ENCODE measurements around the gene PID1.
A peak's percentile ranks its signal among the peaks of the same experiment; 100 is the strongest.

Gene PID1

DNA sequence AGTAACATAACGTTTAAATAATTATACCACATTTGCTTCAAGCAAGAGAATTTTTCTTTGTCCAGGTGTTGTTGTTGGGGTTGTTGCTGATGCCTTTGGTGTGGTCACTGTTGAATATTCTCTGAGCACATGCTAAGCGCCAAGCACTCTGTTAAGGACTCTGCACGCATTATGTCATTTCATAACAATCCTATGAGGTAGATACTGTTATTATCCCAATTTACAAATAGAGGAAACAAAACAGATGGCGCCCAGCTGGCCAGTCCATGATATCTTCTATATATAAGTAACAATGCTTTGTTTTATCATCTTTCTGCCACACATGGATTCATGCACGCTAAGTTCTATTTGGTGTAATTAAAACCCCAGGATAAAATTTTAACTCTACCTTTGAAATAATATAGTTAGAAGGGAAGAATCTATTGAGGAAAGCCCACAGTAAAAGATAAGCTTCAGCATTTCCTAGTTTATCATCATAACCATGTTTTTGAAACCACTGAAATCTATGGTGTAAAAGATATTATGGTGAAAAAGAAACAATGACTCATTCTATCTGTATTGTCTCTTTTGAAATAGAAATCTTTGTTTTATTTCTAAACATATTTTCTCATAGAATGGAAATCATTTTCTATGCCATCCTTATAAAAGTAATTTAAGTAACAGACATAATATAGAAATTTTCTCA lies 199.7 kb downstream of the PID1 start:
- Histone ChIP-seq H3K27ac (ENCODE audit: low read depth, low read length) (no peak overlapping the region), H4K5ac (ENCODE audit: low read length) (no peak overlapping the region), H3K4me3 (ENCODE audit: low read length) (no peak overlapping the region), H3K9ac (ENCODE audit: low read length) (no peak overlapping the region), H4K8ac (ENCODE audit: low read depth, low read length) (no peak overlapping the region), H3K4me1 (ENCODE audit: control insufficient read depth, low read depth, low read length) (no peaks in the 10 kb centered on the region), H3K27me3 (ENCODE audit: insufficient read depth, low read length, poor library complexity) (no peaks in the 10 kb centered on the region), H2BK15ac (replicated peaks; ENCODE audit: low read depth) (no peak overlapping the region), H3K23ac (ENCODE audit: low read length) (no peak overlapping the region), H3K79me2 (ENCODE audit: control insufficient read depth, insufficient read depth, low read length) (no peaks in the 10 kb centered on the region), H3K18ac (ENCODE audit: low read length) (no peak overlapping the region), H2BK120ac (ENCODE audit: low read depth, low read length) (no peak overlapping the region), H2BK5ac (ENCODE audit: low read length) (no peak overlapping the region), H3K36me3 (ENCODE audit: control insufficient read depth, insufficient read depth, low read length) (no peaks in the 10 kb centered on the region), H3K79me1 (ENCODE audit: low read length) (no peaks in the 10 kb centered on the region), H3K4me2 (ENCODE audit: low read length) (no peak overlapping the region), H2AK5ac (ENCODE audit: low read length) (no peak overlapping the region), H3K56ac (ENCODE audit: low read length) (no peak overlapping the region), H3K4ac (ENCODE audit: low read depth, low read length) (no peak overlapping the region)
- no CpG with 5 or more reads among the region's 5 CpGs for WGBS (ENCODE audit: extremely low coverage, insufficient coverage, low lambda C conversion rate)
- peak; percentile 13 for DNase-seq

DNA sequence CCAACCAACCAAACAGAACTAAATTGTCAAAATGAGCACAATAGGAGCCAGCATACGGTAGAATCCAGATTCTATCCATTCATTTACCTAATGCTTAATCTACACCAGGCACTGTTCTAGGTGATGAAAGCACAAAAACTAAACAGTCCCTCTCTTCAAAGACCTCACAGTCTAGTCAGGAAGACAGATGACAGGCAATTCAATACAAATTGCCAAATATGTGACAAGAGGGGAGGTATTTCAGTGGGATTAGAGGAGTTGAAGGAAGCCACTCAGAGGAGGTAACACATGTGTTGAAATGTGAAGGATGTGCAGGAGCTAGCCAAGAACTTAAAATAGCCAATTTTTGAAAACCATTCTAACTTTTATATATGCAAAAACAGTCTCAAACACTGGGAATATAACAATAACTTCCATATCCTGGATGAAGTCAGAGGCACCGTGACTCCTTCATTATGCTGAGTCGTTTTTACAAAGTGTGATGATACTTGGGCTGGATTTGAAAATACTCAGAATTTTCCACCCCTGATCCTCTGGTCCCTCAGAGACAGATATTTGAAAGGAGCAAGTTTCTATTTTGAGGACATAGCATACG lies 204.9 kb downstream of the PID1 start:
- no peak overlapping the region for H3K23ac ChIP-seq (ENCODE audit: low read length)
- H3K18ac ChIP-seq (ENCODE audit: low read length): no peak overlapping the region
- H4K8ac ChIP-seq (ENCODE audit: low read depth, low read length): no peak overlapping the region
- no peak overlapping the region for H3K56ac ChIP-seq (ENCODE audit: low read length)
- no peaks in the 10 kb centered on the region for H3K4me1 ChIP-seq (ENCODE audit: control insufficient read depth, low read depth, low read length)
- WGBS (ENCODE audit: extremely low coverage, insufficient coverage, low lambda C conversion rate): no CpG with 5 or more reads among the region's 4 CpGs
- H3K27me3 ChIP-seq (ENCODE audit: insufficient read depth, low read length, poor library complexity): no peaks in the 10 kb centered on the region
- H3K4me2 ChIP-seq (ENCODE audit: low read length): no peak overlapping the region
- no peak overlapping the region for H2BK120ac ChIP-seq (ENCODE audit: low read depth, low read length)
- no peak overlapping the region for H3K9ac ChIP-seq (ENCODE audit: low read length)
- no peak overlapping the region for H4K5ac ChIP-seq (ENCODE audit: low read length)
- H3K27ac ChIP-seq (ENCODE audit: low read depth, low read length): no peak overlapping the region
- H3K4ac ChIP-seq (ENCODE audit: low read depth, low read length): no peak overlapping the region
- H2BK15ac ChIP-seq (replicated peaks; ENCODE audit: low read depth): no peak overlapping the region
- H3K36me3 ChIP-seq (ENCODE audit: control insufficient read depth, insufficient read depth, low read length): no peaks in the 10 kb centered on the region
- H2BK5ac ChIP-seq (ENCODE audit: low read length): no peak overlapping the region
- H3K79me2 ChIP-seq (ENCODE audit: control insufficient read depth, insufficient read depth, low read length): no peaks in the 10 kb centered on the region
- H3K4me3 ChIP-seq (ENCODE audit: low read length): no peak overlapping the region
- no peak for DNase-seq
- H3K79me1 ChIP-seq (ENCODE audit: low read length): no peaks in the 10 kb centered on the region
- no peak overlapping the region for H2AK5ac ChIP-seq (ENCODE audit: low read length)

DNA sequence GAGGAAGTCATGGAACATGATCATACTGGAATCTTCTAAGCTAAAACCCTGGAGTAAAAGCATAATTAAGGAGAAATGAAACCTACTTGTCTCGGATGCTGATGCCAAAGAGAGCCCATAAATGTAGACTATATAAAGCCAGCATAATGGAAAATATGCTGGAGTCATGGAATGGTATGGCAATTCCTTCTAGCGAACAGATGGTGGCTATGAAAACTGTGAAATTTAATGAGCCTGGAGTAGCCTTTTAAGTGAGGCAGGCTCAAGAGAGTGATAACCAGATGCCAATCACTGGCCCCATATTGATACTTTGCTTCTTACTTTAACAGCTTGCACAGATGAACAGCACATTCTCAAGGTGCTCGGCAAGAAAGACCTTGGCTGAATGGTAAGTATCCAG lies 206.3 kb downstream of the PID1 start:
- no CpG with 5 or more reads among the region's 3 CpGs for WGBS (ENCODE audit: extremely low coverage, insufficient coverage, low lambda C conversion rate)
- no peak overlapping the region for H3K23ac ChIP-seq (ENCODE audit: low read length)

DNA sequence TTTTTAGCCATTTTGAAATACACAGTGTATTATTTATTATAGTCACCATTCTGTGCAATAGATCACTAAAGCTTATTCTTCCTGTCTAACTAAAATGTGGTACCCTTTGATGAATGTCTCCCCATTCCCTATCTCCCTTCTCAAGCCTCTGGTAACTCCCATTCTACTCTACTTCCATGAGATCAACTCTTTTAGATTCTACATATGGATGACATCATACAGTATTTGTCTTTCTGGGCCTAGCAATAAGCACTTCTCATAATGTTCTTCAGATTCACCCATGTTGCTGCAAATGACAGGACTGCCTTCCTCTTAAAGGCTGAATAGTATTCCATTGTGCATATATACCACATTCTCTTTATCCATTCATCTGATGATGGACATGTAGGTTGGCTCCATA lies 210.9 kb downstream of the PID1 start:
- H3K23ac ChIP-seq (ENCODE audit: low read length): no peak overlapping the region
- H3K4me2 ChIP-seq (ENCODE audit: low read length): no peak overlapping the region
- H3K79me1 ChIP-seq (ENCODE audit: low read length): no peaks in the 10 kb centered on the region
- no peak overlapping the region for H4K8ac ChIP-seq (ENCODE audit: low read depth, low read length)
- no peak overlapping the region for H2BK120ac ChIP-seq (ENCODE audit: low read depth, low read length)
- H2BK15ac ChIP-seq (replicated peaks; ENCODE audit: low read depth): no peak overlapping the region
- H2AK5ac ChIP-seq (ENCODE audit: low read length): no peak overlapping the region
- no peak overlapping the region for H4K5ac ChIP-seq (ENCODE audit: low read length)
- no peak overlapping the region for H3K56ac ChIP-seq (ENCODE audit: low read length)
- no peaks in the 10 kb centered on the region for H3K79me2 ChIP-seq (ENCODE audit: control insufficient read depth, insufficient read depth, low read length)
- H3K4me3 ChIP-seq (ENCODE audit: low read length): no peak overlapping the region
- H3K4ac ChIP-seq (ENCODE audit: low read depth, low read length): no peak overlapping the region
- H3K36me3 ChIP-seq (ENCODE audit: control insufficient read depth, insufficient read depth, low read length): no peaks in the 10 kb centered on the region
- no peak overlapping the region for H3K18ac ChIP-seq (ENCODE audit: low read length)
- no peak overlapping the region for H2BK5ac ChIP-seq (ENCODE audit: low read length)
- no peaks in the 10 kb centered on the region for H3K27me3 ChIP-seq (ENCODE audit: insufficient read depth, low read length, poor library complexity)
- H3K4me1 ChIP-seq (ENCODE audit: control insufficient read depth, low read depth, low read length): no peaks in the 10 kb centered on the region
- no peak overlapping the region for H3K9ac ChIP-seq (ENCODE audit: low read length)
- H3K27ac ChIP-seq (ENCODE audit: low read depth, low read length): no peak overlapping the region
- DNase-seq: no peak

More for the DNA sequence above, 206.3 kb downstream of the PID1 start:
- Histone ChIP-seq H3K4me2 (ENCODE audit: low read length) (no peak overlapping the region), H3K79me2 (ENCODE audit: control insufficient read depth, insufficient read depth, low read length) (no peaks in the 10 kb centered on the region), H2BK120ac (ENCODE audit: low read depth, low read length) (no peak overlapping the region), H4K5ac (ENCODE audit: low read length) (no peak overlapping the region), H2BK15ac (replicated peaks; ENCODE audit: low read depth) (no peak overlapping the region), H3K79me1 (ENCODE audit: low read length) (no peaks in the 10 kb centered on the region), H3K36me3 (ENCODE audit: control insufficient read depth, insufficient read depth, low read length) (no peaks in the 10 kb centered on the region), H3K4me3 (ENCODE audit: low read length) (no peak overlapping the region), H4K8ac (ENCODE audit: low read depth, low read length) (no peak overlapping the region), H3K27me3 (ENCODE audit: insufficient read depth, low read length, poor library complexity) (no peaks in the 10 kb centered on the region), H2BK5ac (ENCODE audit: low read length) (no peak overlapping the region), H3K18ac (ENCODE audit: low read length) (no peak overlapping the region), H3K27ac (ENCODE audit: low read depth, low read length) (no peak overlapping the region), H3K9ac (ENCODE audit: low read length) (no peak overlapping the region), H2AK5ac (ENCODE audit: low read length) (no peak overlapping the region), H3K4me1 (ENCODE audit: control insufficient read depth, low read depth, low read length) (no peaks in the 10 kb centered on the region), H3K56ac (ENCODE audit: low read length) (no peak overlapping the region), H3K4ac (ENCODE audit: low read depth, low read length) (no peak overlapping the region)
- DNase-seq: no peak

DNA sequence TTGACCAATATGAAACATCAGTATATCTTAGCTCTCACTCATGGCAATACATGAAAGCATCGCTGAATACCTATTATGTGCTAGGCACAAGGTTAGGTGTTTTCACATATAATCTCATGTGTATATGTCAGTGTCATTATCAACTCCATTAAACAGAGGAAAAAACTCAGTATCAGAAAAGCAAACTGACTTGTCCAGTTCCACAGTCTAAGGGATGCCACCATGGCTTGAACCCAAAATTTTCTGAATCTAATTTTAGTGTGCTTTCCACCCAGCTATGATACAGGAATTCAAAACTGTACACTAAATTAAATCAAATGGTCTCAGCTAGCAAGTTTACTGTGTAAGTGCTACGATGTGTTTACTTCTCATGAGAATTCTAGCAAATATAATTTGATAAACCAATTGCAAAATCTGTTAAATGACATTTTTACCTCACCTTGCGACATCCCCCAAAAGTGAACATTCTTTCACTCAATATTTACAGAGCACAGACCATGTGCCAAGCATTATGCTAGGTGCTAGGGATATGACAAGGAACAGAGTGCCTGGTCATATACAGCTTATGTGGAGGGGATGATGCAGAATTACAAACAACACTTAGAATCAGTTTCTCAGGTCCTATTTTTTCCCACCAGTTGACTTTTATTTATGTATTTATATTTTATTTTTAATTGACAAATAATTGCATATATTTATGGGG lies 211.6 kb downstream of the PID1 start:
- Histone ChIP-seq H3K79me1 (ENCODE audit: low read length) (no peaks in the 10 kb centered on the region), H3K79me2 (ENCODE audit: control insufficient read depth, insufficient read depth, low read length) (no peaks in the 10 kb centered on the region), H3K4me3 (ENCODE audit: low read length) (no peak overlapping the region), H3K27me3 (ENCODE audit: insufficient read depth, low read length, poor library complexity) (no peaks in the 10 kb centered on the region), H3K23ac (ENCODE audit: low read length) (no peak overlapping the region), H2BK15ac (replicated peaks; ENCODE audit: low read depth) (no peak overlapping the region), H3K27ac (ENCODE audit: low read depth, low read length) (no peak overlapping the region), H3K4me2 (ENCODE audit: low read length) (no peak overlapping the region), H4K5ac (ENCODE audit: low read length) (no peak overlapping the region), H4K8ac (ENCODE audit: low read depth, low read length) (no peak overlapping the region), H3K4ac (ENCODE audit: low read depth, low read length) (no peak overlapping the region), H2BK5ac (ENCODE audit: low read length) (no peak overlapping the region), H3K36me3 (ENCODE audit: control insufficient read depth, insufficient read depth, low read length) (no peaks in the 10 kb centered on the region), H3K18ac (ENCODE audit: low read length) (no peak overlapping the region), H2AK5ac (ENCODE audit: low read length) (no peak overlapping the region), H3K56ac (ENCODE audit: low read length) (no peak overlapping the region), H3K4me1 (ENCODE audit: control insufficient read depth, low read depth, low read length) (no peaks in the 10 kb centered on the region), H3K9ac (ENCODE audit: low read length) (no peak overlapping the region), H2BK120ac (ENCODE audit: low read depth, low read length) (no peak overlapping the region)
- no CpG with 5 or more reads among the region's 3 CpGs for WGBS (ENCODE audit: extremely low coverage, insufficient coverage, low lambda C conversion rate)
- no peak for DNase-seq
